Stimulated activated CD4-positive, alpha-beta T cell treated with anti-CD3 and anti-CD28 coated beads, Interleukin-1b, Interleukin-23, amount 100 ng/mL, for 4 hours (primary cell): ENCODE data around the gene PDGFRA.
"Not testable (repeated sequence)": the region's sequence is repeated elsewhere in the genome, so short reads cannot be mapped to it uniquely, and the experiment has no call there.

Experiments used
- DNase-seq, 2 donors: peaks; one replicate each; pipeline ENCODE4 v3.0.0-alpha.2; 2020; ENCODE audit warnings: low read depth in 2 of 2

PDGFRA gene

DNA sequence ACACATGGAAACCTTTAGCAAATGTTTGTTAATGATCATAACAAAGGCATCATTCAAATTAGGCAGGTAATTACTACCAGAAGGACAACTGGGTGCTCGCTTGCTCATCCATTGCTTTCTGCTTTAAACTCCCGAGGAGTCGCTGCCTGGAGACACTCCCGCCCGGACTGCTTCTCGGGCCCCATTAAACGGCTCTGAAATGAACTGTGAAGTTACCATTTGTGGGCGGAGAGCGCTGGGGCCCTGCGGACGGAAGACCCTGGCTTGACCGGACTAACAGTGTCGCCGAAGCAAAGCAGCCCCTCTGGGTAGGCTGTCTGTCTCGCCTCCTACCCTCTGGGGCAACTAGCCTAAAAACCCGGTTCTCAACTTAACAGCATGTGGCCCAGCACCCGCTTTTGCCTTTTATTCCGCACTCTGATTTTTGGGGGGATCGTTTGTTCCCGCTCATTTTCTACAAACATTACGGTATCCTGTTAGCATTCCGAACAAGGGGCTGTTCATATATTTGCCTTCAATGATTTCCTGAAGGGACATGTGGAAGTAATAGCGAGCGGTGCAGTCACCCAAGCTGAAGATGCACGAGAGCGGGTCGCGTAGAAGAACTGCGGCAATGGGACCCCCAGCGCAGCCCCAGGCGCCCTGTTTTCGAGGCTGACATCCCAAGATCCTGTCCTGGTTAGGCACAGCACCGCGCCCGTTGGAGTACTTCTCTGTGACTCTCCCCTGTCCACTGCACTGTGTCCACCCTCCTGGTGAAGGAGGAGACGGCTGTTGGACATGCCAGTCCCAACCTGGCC, 1.6 kb upstream of the PDGFRA start:
- no peak for DNase-seq

GRCh38 chr4:54228056-54228527, 1.0 kb upstream of the PDGFRA start:
- DNase-seq = peak in 1 of 2 donors; percentile 36

DNA sequence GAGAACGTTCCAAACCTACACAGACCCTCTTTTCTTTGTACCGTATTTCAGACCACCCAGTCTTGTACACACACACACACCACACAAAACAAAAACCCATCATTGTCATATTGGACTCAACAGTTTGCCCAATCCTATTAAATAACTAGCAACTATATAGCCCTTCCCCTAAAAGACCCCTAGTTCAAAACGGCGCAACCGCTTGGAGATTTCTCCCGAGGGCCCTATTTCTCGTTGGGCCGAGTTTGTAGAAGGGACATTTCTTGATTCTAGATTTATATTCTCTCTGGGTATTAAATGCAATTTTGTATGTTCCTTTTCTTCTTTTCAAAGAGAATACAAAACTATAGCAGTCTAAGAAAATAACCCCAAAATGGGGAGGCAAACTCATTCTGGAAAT, 547 bp upstream of the PDGFRA start:
- no peak for DNase-seq

GRCh38 chr4:54229631-54230483, 764 bp downstream of the PDGFRA start:
- no peak for DNase-seq

GRCh38 chr4:54230484-54231418, 1.7 kb downstream of the PDGFRA start:
- no peak for DNase-seq

- DNase-seq = no peak
Observed at GRCh38 chr4:54231419-54231767, 2.3 kb downstream of the PDGFRA start.

DNA sequence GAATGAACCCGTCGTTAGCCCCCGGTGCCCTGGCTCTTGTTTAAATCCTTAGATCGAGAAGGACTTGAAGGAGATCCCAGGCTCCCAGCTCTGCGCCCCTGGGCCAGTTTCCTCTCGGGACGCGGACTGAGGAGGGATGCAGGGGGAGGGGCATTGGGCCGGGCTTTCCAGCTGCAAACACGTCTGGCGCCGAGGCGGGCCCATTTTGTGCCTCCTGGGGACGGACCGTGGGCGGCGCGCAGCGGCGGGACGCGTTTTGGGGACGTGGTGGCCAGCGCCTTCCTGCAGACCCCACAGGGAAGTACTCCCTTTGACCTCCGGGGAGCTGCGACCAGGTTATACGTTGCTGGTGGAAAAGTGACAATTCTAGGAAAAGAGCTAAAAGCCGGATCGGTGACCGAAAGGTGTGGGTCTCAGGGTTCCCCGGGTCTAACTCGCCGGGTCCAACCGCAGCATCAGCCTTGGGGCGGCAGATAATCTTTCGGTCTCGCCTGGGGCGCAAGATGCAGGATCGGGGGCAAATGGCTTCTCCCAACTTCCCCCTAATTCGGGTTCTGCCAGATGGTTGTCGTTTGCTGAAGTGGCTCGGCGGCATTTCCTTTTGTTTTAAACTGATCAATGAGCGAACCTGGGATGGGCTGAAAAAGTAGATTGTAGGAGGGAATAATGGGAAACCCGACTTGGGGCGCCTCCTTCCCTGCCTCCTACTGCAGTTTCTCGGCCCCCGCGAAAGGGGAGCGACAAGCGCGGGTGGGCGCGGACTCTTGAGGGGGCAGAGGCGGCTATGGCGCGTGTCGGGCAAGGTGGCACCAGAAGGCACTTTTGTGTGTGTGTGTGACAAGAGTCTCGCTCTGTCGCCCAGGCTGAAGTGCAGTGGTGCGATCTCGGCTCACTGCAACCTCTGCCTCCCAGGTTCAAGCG, 2.9 kb downstream of the PDGFRA start:
- DNase-seq = no peak

DNA sequence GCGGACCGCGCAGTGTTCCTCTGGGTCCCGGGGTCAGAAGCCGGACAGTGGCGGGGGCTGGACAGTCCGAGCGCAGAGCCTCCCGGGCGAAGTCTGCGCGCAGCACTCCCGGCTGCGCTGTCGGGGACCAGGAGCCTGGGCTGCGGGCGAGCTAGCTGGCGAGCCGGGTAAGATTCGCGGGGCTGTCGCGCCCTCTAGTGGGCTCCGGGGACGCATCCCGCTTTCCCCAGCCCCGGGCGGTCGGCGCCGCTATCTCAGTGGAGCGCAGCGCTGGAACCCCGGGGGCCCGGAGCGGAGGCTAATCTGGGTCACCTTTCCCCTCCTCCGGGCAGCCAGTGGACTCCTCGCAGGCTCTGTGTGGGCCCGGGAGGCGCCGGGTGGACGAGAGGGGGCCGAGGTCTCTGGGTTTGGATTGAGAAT, 4.2 kb downstream of the PDGFRA start:
- DNase-seq = peak; percentile 54 to 79

GRCh38 chr4:54233697-54234496, 4.8 kb downstream of the PDGFRA start:
- peak; percentile 62 to 65 for DNase-seq

GRCh38 chr4:54234497-54235205, 5.6 kb downstream of the PDGFRA start:
- DNase-seq = no peak

GRCh38 chr4:54236316-54236715, 7.2 kb downstream of the PDGFRA start:
- DNase-seq = not testable (repeated sequence)

- DNase-seq = no peak
Observed at GRCh38 chr4:54237770-54238169, 8.7 kb downstream of the PDGFRA start.

DNA sequence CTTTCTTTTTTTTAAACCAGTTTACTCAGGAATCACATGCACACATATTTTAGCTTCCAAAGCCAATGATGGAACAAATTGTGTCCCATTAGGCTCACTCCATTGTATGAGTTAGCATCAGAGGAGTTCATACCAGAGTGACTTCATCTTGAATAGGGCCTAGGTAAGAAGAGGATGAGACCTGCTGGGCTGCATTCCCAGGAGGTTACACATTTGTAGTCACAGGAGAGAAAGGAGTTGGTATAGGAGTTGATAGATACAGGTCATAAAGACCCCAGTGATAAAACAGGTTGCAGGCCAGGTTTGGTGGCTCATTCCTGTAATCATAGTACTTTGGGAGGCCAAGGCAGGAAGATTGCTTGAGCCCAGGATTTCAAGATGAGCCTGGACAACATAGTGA, 9.3 kb downstream of the PDGFRA start:
- DNase-seq = no peak

DNA sequence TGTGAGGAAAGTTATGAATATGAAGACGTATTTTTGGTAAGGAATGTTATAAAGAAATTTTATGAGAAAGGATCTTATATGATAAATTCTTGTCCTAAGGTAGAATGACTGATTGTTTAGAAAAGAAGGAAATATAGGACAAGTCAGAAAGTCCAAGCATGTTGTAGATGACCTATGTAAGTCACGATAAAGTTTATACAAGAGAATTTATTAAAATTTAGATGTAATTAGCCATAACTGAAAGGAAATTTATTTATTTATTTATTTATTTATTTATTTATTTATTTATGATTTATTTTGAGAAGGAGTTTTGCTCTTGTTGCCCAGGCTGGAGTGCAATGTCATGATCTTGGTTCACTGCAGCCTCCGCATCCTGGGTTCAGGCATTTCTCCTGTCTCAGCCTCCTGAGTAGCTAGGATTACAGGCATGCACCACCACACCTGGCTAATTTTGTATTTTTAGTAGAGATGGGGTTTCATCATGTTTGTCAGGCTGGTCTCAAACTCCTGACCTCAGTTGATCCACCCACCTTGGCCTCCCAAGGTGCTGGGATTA, 12.3 kb downstream of the PDGFRA start:
- DNase-seq = not testable (repeated sequence)

GRCh38 chr4:54243541-54243940, 14.4 kb downstream of the PDGFRA start:
- DNase-seq = not testable (repeated sequence)

GRCh38 chr4:54252312-54252711, 23.2 kb downstream of the PDGFRA start:
- DNase-seq = not testable (repeated sequence)

- DNase-seq = no peak
Observed at GRCh38 chr4:54254116-54254914, 25.2 kb downstream of the PDGFRA start.

- no peak for DNase-seq
Observed at GRCh38 chr4:54254915-54255246, 25.8 kb downstream of the PDGFRA start.
